GM19239 (cell line): Measurements from ENCODE around the gene CDH26.
A peak's percentile ranks its signal among the peaks of the same experiment; 100 is the strongest.

Source experiments
- DNase-seq: peaks from one replicate; pipeline ENCODE4 v3.0.0; 2011; ENCODE audit warnings: low spot score; ENCODE audit not compliant: insufficient read length
- FAIRE-seq: peaks from 2 replicates; lab custom pipeline; 2011; peaks lifted over from hg19 to GRCh38; lab: Jason Lieb, UNC

CDH26 gene

DNA sequence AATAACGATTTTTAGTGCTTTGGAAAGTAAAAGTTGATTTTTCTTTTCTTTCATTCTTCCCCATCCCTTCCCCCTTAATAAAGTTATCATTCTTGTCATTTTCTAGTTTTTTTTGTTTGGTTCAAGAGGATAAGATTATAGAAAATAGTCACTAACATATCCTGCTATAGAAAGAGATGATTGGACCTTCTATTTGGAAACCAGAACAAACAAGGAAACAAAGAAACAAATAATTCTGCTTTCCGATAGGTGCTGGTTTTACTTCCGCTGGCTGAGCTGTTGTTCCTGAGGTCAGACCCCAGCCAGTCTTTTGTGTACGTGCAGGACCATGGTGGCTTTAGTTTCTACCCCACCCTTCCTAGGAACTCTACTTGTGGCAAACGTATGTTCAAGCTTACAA is at the start of gene CDH26:
CDH26 (plus strand) TSS at position 301 of the 400 bp plus-strand sequence. CDS start 304 bp downstream, outside the sequence.
- no peak for FAIRE-seq
- DNase-seq: no peak

DNA sequence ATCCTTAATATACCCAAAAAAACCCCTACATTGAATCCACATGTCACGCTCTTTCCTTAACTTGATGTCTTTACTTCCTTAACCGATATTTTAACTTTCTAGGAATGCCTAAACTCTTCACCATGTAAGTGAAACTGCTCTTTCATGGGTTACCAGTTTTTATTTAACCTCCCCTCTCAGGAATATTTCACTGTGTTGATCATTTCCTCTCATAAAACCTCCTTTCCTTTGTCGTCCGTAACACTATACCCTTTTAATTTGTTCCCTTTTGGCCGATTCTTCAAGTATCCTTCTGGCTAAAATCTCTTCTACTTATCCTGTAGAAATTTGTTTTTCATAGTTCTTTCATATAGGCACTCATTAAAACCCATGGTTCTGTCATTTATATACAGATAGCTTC is 49.4 kb upstream of the CDH26 start:
- DNase-seq (no peak), FAIRE-seq (no peak)

DNA sequence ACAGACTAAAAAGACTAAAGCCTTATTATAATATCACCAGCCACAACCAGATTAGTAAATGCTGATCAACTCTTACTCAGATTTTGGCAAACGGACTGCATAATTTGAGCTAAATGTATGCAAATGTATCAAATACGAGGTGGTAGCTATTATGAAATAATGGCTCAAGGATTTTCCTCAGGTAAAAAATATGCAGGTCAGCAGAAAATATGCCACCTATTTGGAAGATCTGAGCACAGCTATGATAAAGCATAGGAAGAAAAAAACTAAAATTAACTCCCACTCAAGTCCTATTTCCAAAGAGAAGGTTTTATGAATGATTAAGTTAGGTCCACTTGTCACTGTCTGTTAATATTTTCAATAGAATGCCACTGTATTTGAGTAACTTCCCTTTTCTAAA is 47.2 kb upstream of the CDH26 start:
- no peak for DNase-seq
- no peak for FAIRE-seq

DNA sequence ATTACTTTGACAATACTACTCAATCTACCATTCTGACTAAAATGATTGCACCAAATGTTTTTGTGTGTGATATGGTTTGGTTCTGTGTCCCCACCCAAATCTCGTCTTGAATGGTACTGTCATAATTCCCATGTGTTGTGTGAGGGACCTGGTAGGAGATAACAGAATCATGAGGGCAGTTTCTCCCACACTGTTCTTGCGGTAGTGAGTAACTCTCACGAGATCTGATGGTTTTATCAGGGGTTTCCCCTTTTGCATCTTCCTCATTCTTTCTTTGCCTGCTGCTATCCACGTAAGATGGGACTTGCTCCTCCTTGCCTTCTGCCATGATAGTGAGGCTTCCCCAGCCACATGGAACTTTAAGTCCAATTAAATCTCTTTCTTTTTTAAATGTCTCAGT is 45.6 kb upstream of the CDH26 start:
- FAIRE-seq: no peak
- no peak for DNase-seq

DNA sequence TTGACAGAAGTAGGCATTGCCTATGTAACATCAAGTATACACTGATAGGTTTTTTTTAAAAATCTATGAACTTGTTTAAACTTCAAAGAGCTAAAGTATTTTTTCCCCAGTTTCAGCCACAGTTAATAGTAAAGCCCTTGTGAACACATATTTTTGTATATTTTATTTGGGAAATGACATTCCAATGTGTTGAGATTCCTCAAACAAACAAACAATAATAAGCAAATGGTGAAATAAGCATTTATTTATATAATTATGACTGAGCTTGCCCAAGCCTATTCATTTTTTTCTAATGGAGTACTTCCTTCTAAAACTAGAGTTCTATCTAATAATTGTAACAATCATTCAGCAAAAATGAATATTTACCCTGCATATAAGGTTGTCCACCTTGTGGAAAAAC is 37.3 kb upstream of the CDH26 start:
- no peak for DNase-seq
- no peak for FAIRE-seq

DNA sequence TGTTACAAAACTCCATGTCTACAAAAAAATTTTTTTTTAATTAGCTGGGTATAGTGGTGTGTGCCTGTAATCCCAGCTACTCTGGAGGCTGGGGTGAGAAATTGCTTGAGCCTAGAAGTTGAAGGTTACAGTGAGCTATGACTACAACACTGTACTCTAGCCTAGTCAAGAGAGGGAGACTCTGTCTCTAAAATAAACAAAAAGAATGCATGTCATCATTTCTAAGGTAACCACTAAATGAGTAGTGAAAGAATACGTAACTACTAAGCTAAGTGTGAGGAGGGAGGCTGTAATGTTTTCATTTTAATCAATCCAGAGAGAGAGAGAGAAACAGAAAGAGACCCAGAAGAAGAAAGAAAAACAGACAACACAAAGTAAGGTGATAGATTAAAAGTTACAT is 34.7 kb upstream of the CDH26 start:
- no peak for DNase-seq
- FAIRE-seq: no peak

DNA sequence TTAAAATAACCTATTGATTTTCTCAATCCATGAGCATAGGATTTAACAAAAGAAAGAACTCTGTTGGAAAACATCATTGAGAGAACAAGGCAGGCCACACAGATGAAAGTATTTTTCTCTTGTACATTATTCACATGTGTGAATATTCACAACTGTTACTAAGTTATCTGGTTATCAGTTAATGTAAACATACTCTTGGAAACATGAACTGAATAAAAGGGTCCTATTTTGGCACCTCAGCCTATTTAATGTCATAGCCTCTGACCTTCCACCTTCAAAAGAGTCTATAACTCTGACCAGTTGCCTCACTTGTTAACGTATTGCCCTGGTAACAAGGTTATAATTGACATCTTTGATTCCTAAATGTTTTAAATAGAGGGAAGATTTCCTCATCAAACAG is 32.9 kb upstream of the CDH26 start:
- FAIRE-seq: no peak
- no peak for DNase-seq

DNA sequence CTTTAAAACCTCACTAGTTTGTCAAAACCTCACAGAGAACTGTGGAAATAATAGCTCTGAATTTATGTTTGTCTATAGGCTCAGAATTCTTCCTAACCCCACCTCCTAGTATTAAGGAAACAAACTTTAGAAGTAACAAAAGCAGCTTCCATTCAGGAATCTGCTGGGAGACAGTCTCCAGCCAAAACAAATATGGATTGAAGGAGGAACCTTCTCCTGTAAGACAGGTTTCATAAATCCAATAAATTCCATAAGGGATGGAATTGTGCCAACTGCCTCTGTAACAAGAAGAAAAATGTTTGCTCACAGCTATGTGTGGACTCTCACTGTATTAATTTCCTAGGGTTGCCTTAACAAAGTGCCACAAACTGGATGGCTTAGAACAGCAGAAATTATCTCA is 32.3 kb upstream of the CDH26 start:
- FAIRE-seq (no peak), DNase-seq (no peak)

DNA sequence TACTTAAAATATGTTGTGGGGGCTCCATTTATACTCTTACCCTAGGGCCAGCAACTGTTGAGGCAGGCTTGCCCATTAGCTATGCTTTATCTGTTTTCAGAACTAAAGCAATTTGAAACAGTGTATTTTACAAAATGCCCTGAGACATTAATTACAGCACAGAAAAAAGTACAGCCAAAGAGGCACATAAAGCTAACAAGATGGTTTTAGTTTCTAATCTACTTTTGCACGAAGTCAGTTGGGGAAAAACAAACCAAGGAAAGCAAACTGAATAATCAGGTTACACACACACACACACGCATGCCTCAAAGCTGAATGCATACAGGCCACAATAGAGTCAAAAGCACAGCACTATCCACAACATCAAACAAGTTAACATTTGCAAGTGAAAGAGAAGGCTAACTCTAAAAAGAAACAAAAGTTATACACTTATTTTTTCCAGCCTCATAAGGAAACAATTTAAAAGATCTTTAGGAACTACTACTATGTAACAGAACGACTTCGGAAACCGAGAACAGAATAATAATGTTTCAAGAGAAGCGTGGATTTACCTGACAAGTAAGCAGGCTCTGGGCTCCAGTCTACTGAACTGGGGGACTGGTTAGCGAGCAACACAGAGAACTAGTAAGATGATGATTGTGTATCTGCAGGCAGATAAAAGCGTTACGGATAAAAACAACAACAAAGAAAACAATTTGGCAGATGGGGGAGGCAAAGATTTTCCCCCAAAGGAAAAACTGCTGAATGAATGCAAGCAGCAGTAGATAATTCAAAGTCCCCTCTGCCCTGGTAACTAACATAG is 26.5 kb upstream of the CDH26 start:
- FAIRE-seq: no peak
- DNase-seq: no peak

DNA sequence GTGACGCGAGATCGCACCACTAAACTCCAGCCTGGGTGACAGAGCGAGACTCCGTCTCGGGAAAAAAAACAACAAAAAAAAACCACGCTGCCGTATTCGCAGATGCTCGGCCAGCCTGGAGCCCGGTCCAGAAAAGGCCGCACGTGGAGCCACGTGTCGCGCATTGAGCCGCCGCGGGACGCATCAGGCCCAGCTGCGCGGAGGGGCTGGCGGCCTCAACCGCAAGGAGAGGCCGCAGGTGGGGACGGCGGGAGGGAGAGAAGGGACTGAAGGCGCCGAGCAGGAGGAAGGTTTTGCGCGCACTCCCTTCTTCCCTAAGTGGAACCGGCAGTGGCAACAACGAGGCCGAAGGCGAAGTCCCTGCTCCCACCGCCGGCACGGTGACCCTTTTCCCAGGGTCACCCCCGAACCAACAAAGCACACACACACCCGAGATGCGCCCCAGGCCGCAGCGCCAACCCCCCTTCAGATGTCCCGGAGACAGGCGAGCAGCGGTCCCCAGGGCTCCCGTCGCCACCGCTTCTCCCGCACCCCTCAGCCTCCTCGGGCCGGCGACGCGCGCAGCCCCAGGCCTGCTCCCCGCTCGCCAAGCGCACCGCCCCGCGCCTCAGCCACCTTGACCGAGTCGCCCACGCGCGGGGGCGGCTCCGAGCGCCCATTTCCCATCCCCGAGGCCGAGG is 25.5 kb upstream of the CDH26 start:
- FAIRE-seq: no peak

DNA sequence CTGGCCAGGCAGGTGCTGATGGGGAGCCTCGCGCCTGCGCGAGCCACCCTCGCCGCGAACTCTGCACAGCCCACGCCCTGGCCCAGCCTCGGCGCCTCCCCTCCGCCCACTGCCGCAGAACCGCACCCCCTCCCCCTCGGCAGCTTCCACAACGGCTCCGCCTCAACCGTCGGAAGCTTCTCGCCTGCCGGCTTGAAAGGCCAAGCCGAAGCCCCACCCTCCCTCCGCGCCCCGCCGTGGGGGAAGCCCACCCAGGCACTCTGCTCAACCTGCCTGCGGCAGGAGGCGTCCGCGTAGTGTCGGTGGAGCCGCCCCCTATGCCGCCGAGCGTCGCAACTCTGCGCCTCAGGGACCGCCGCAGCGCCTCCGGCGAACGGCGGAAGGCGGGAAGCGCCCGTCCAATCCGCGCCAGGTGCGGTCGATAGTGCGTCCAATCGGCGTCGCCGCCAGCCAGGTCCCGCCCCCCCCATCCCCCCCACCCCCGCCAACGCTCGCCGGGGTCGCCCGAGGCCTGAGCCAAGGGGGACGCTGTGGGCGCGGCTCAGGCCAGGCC is 24.9 kb upstream of the CDH26 start, which contains the start of gene SYCP2:
SYCP2 (minus strand) TSS at position 342 of the 553 bp plus-strand sequence. CDS start 11,224 bp downstream, outside the sequence.
- FAIRE-seq (no peak), DNase-seq (no peak)

More for the DNA sequence above, 25.5 kb upstream of the CDH26 start:
- no peak for DNase-seq

DNA sequence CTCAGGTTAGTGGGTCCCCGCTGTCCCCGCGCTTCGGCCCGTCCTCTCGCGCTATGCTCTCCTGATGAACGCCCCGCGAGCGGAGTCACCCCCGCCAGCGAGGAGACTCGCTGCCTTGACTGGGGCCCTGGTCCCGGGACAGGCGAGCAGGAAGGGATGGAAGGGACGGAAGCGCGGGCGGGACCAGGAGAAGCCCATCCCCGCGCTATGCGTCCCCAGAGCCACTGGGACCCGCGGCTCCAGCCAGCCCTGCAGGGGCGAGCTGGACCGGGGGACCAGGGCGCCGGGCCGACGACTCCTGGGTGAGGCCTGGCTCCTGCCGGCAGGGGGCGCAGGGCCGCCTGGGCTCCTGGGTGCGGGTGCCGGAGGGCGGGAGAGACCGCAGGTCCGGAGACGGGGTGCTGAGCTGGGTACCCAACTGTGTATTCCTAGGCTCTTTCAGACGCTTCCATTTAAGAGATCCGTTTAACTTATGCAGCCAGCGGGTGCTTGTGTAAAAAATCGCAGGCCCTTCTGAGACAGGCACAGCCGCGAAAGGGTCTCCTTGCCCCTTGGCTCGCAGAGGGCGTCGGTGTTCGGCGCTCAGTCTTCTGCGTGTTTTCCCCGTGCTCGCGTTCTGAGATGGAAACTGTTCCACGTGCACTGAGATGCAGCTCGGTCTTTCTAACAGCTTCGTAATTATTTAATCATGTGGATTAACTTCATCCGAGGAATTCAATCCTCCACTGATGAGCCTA is 24.2 kb upstream of the CDH26 start:
- DNase-seq (peak; percentile 90), FAIRE-seq (peak; percentile 67)

DNA sequence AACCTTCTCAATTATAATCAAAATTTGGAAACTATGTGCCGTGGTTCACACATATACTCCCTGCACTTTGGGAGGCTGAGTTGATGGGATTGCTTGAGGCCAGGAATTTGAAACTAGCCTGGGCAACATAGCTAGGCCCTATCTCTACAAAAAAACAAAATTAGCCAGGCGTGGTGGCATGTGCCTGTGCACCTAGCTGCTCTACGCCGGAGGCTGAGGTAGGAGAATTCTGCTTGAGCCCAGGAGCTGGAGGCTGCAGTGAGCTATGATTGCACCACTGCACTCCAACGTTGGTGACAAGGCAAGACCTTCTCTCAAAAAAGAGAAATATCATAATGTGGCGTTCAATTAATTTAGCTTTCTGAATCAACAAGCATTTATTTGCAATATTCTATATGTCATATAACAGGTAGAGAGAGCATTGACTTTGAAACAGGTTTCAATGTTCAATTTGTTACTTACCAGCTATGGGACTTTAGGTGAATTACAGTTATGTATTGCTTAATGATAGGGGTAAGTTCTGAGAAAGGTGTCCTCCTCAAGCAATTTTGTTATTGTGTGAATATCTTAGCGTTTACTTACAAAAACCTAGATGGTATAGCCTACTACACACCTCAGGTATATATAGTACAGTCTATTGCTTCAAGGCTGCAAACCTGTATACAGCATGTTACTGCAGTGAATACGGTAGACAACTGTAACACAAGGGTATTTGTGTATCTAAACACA is 22.6 kb upstream of the CDH26 start:
- FAIRE-seq (no peak), DNase-seq (no peak)

DNA sequence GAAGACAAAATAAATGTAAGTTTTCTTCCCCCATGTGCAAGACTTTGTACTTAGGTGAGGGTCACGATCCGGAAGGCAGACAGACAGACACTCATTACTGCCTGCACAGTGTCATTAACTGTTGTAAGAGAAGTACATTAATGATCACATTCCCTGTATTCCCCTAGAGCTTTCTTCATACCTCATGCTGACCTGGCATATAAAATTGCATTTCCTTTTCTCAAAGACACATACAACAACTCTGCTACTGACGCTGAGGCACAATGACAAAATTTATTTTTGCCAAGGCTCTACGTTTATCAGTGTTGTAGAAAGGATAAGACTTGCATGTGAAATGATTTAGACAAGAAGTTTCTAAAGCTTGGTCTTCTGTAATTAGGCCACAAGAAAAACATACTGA is 21.8 kb upstream of the CDH26 start:
- no peak for DNase-seq
- no peak for FAIRE-seq

DNA sequence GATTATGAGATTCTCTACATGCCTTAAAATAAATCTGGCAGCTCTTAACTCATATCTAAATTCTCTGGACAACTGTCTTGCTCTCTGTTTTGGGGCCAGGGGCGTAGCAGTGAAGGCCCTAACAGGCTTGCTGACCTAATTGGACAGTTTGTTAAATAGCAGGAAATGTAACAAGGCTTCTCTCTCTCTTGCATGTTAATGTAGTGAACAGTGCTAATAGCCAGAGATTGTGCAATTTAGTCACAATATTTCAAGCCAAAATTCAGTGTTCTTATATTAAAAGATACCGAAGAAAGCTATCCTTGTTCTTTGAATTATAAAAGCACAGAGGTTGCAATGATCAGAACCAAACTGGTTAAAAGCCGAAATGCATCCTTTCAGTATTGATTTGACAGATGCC is 21.1 kb upstream of the CDH26 start:
- DNase-seq: no peak

DNA sequence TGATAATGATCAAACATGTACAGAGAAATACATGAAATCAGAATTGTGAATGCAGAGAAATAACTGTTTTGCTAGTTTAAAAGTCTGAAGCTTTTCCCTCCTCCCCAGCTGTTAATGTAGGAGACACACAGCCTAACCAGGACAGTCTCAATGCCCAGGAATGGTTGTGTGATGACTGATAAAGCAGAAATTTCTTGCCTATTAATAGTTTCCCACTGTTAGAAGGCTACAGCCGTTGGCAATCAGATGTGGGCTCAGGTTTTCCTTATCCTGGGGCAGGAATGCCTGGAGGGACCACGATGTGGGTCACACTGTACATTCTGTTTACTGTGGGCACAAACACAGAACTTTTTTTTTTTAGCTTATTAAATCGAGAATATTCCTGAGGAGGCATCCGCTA is 20.0 kb upstream of the CDH26 start:
- DNase-seq: no peak
- no peak for FAIRE-seq

More for the DNA sequence above, 21.1 kb upstream of the CDH26 start:
- FAIRE-seq: no peak

DNA sequence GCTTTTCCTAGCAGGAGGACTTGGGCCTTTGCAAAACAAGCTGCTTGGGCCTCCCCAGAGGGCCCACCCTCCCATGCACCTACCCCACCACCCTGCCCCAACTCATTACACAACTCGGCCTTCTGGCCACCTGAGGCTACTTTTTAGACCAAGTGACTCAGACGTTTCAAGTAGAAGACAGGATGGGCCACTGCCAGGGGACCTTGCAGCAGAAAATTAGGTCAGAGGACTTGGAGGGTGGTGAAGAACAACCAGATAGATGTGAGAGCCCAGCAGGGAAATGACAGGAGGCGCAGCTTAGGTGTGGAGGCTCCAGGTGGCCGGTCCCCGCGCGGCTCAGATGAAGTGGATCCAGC is 19.5 kb upstream of the CDH26 start:
- DNase-seq (no peak), FAIRE-seq (no peak)

DNA sequence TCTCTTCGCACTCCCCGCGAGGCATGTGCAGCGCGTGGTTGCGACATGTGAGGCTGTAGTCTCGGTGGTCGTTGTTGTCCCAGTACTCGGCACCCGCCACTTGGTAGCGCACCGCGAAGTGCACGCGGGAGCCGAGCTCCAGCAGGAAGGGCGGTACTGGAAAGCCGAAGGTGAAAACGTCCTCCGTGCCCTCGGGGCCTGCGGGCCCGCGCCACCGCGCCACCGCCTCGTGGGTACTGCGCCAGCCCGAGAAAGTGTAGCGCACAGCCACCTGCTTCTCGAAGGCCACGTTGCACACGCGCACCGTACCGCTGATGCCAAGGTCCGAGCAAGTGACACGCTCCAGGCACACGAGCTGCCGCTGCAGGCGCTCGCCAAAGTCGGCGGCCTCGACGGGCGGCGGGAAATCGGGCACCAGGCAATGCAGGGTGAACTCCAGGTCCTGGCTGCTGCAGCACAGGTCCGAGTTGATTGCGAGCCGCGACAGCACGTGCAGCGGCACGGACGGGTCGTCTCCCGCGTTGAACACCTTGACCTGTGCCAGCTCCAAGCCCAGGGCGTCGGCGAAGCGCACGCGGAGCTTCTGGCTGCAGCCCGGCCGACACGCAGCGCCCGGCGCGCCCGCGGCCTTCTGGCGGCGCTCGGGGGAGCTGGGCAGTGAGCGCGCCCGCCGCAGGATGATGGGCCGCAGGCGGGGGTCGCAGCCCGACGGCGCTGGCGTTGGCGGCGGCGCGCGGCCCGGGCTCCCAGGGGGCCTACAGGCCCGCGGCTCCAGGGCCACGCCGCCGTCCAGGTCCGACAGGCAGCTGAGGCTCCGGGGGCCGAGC is 19.0 kb upstream of the CDH26 start:
- no peak for DNase-seq
- no peak for FAIRE-seq

DNA sequence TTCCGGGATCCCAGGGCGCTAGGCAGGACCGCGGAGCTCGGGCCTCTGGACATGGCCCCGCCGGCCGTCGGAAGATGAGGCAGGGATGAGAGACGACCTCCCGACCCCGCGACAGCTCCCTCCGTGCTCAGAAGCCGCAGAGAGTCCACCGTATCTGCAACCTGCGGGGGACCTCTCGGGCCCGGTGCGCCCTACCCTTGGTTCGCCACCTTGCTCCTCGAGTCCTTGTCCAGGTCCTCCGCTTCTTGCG is 18.4 kb upstream of the CDH26 start:
- DNase-seq: no peak
- no peak for FAIRE-seq
